ENCODE data around the gene KIF19. TPM values are rescaled to one million over a fixed set of nuclear protein-coding genes. Genes with fewer than 3 reads are reported as not detected.

KIF19 gene
- total RNA-seq, 1 donor from 2014 or later: 1.9 TPM

Other genes with a start within 250 kb of the KIF19 start
- 642 TPM for gene RPL38, start 122.5 kb upstream of the KIF19 start, total RNA-seq
- 5.6 TPM for gene TTYH2, start 112.7 kb upstream of the KIF19 start, total RNA-seq
- gene DNAI2, start 52.0 kb upstream of the KIF19 start, total RNA-seq: not detected
- not detected for gene BTBD17, start 35.6 kb downstream of the KIF19 start, total RNA-seq
- not detected for gene GPR142, start 41.3 kb downstream of the KIF19 start, total RNA-seq
- 17.9 TPM for gene GPRC5C, start 105.9 kb downstream of the KIF19 start, total RNA-seq
- gene CD300A, start 140.4 kb downstream of the KIF19 start, total RNA-seq: 19.0 TPM
- gene CD300LB, start 205.2 kb downstream of the KIF19 start, total RNA-seq: 1.3 TPM
- gene CD300C, start 219.9 kb downstream of the KIF19 start, total RNA-seq: 4.1 TPM
- not detected for gene CD300H, start 241.3 kb downstream of the KIF19 start, total RNA-seq

Measured in mesenteric fat pad (tissue), 1 donor.